Lower leg skin (tissue), 4 donors: ENCODE data around the gene ANKH. TPM values are rescaled to one million over a fixed set of nuclear protein-coding genes. Genes with fewer than 3 reads are reported as not detected.

ENCODE experiments used
- DNase-seq, 2 donors: peaks; one replicate each; pipeline ENCODE4 v3.0.0-alpha.2; 2019; ENCODE audit warnings: low spot score in 2 of 2
- H3K4me3 ChIP-seq: fragments of 200-600 bp; sonication (generic); 2 replicates; pipeline ENCODE4 v1.5.1; 2017; ENCODE audit warnings: mild to moderate bottlenecking, low read depth; ENCODE audit not compliant: poor library complexity, severe bottlenecking
- CTCF ChIP-seq, 3 donors: fragments of 450-650 bp; IDR thresholded peaks; one replicate each; pipeline ENCODE4 v1.5.1; 2016; ENCODE audit warnings: antibody characterized with exemption in 3 of 3, mild to moderate bottlenecking in 3 of 3, moderate library complexity in 2 of 3
- POLR2A ChIP-seq, 2 donors: fragments of 450-650 bp; IDR thresholded peaks; one replicate each; pipeline ENCODE4 v1.6.1; 2016 to 2017; ENCODE audit warnings: antibody characterized with exemption in 2 of 2, mild to moderate bottlenecking in 1 of 2, moderate library complexity in 1 of 2
- WGBS, 2 donors: methylation state at CpG; one replicate each; pipeline ENCODE4 v1.1.5; 2018; 5-methylcytosine and 5-hydroxymethylcytosine counted together
- intact Hi-C: fragments of 100-400 bp; cut with DNase I; formaldehyde crosslinking; loops from one replicate; pipeline ENCODE4 v1.15.0; 2023; ENCODE audit warnings: low total_unique reads
- total RNA-seq, 4 donors: library from RNA; depleted of rRNA; stranded (reverse); fragments of >200 nt; gene quantifications; one replicate each; pipeline ENCODE4 v1.1.0, GENCODE V29; 2016

Gene ANKH
- total RNA-seq, 4 donors from 2014 or later: 44.0 to 84.8 (median 67.9) TPM

GRCh38 chr5:14777187-14777586 is 94.4 kb downstream of the ANKH start:
- WGBS, 2 donors: 89 to 94% methylated on average over 6 of the region's 6 CpGs
- no peak overlapping the region for H3K4me3 ChIP-seq
- intact Hi-C loops: no loop called here
- no peak for DNase-seq
- TF ChIP-seq POLR2A (IDR thresholded peaks at IDR 0.05): no peak
- TF ChIP-seq CTCF (IDR thresholded peaks at IDR 0.05): no peak

GRCh38 chr5:14776602-14777001 is 95.0 kb downstream of the ANKH start:
- no peak for DNase-seq
- H3K4me3 ChIP-seq: no peak overlapping the region
- WGBS, 2 donors: 81 to 89% methylated on average over 5 of the region's 5 CpGs
- intact Hi-C loops: no loop called here
- no peak for TF ChIP-seq POLR2A (IDR thresholded peaks at IDR 0.05)
- TF ChIP-seq CTCF (IDR thresholded peaks at IDR 0.05): no peak

- H3K4me3 ChIP-seq: no peak overlapping the region
- peak in 1 of 2 donors; percentile 21 for DNase-seq
- TF ChIP-seq POLR2A (IDR thresholded peaks at IDR 0.05): no peak
- TF ChIP-seq CTCF (IDR thresholded peaks at IDR 0.05): no peak
- intact Hi-C loops: no loop called here
- WGBS, 2 donors: 56% methylated on average over 7 of the region's 7 CpGs
These were observed 95.7 kb downstream of the ANKH start for GRCh38 chr5:14775857-14776256.

- no peak overlapping the region for H3K4me3 ChIP-seq
- TF ChIP-seq CTCF (IDR thresholded peaks at IDR 0.05) (no peak), POLR2A (IDR thresholded peaks at IDR 0.05) (no peak)
- WGBS, 2 donors: 87 to 89% methylated on average over 8 of the region's 8 CpGs
- DNase-seq: no peak
- intact Hi-C loops: no loop called here
These were observed 98.0 kb downstream of the ANKH start for GRCh38 chr5:14773588-14773987.

GRCh38 chr5:14771972-14772371 is 99.6 kb downstream of the ANKH start:
- intact Hi-C loops: no loop called here
- no peak for DNase-seq
- TF ChIP-seq POLR2A (IDR thresholded peaks at IDR 0.05): no peak
- no peak for TF ChIP-seq CTCF (IDR thresholded peaks at IDR 0.05)
- 87 to 89% methylated on average over 3 of the region's 3 CpGs for WGBS, 2 donors
- no peak overlapping the region for H3K4me3 ChIP-seq

GRCh38 chr5:14771189-14771588 is 100.4 kb downstream of the ANKH start:
- intact Hi-C loops: no loop called here
- no peak for DNase-seq
- WGBS, 2 donors: 96% methylated on average over 3 of the region's 3 CpGs
- no peak overlapping the region for H3K4me3 ChIP-seq
- no peak for TF ChIP-seq CTCF (IDR thresholded peaks at IDR 0.05)
- no peak for TF ChIP-seq POLR2A (IDR thresholded peaks at IDR 0.05)
